Liver (tissue), 9 donors: ENCODE results near the gene SLC25A19. TPM values are rescaled to one million over a fixed set of nuclear protein-coding genes. Genes with fewer than 3 reads are reported as not detected.

Experiments
- DNase-seq: peaks from one replicate; pipeline ENCODE4 v3.0.0-alpha.2; 2017; ENCODE audit warnings: low spot score
- H3K27ac ChIP-seq, 2 donors: one replicate each; pipeline ENCODE4 v1.7.0; 2013; ENCODE audit warnings: inconsistent platforms in 2 of 2, low read length in 2 of 2, control low read depth in 1 of 2, low read depth in 1 of 2, mild to moderate bottlenecking in 1 of 2
- H3K27me3 ChIP-seq, 4 donors: one replicate each; pipeline versions ENCODE4 v1.6.1 to v1.7.0; 2013; ENCODE audit warnings: low read length in 3 of 4, inconsistent platforms in 1 of 4, mild to moderate bottlenecking in 1 of 4, moderate library complexity in 1 of 4; ENCODE audit not compliant: control insufficient read depth in 4 of 4, insufficient read depth in 4 of 4
- H3K36me3 ChIP-seq, 4 donors: one replicate each; pipeline versions ENCODE4 v1.6.1 to v1.7.0; 2013; ENCODE audit warnings: low read length in 3 of 4, mild to moderate bottlenecking in 3 of 4, low read depth in 1 of 4, moderate library complexity in 1 of 4; ENCODE audit not compliant: control insufficient read depth in 4 of 4, insufficient read depth in 3 of 4
- H3K4me1 ChIP-seq, 4 donors: one replicate each; pipeline versions ENCODE4 v1.6.1 to v1.7.0; 2013; ENCODE audit warnings: low read length in 3 of 4, mild to moderate bottlenecking in 3 of 4, moderate library complexity in 1 of 4; ENCODE audit not compliant: control insufficient read depth in 4 of 4, insufficient read depth in 4 of 4
- H3K4me3 ChIP-seq, 3 donors: one replicate each; pipeline versions ENCODE4 v1.6.1 to v1.7.0; 2013; ENCODE audit warnings: low read length in 3 of 3, control low read depth in 1 of 3, low read depth in 1 of 3, mild to moderate bottlenecking in 1 of 3
- H3K9ac ChIP-seq, 2 donors: one replicate each; pipeline ENCODE4 v1.7.0; 2013; ENCODE audit warnings: low read length in 2 of 2, mild to moderate bottlenecking in 2 of 2, moderate library complexity in 2 of 2, control low read depth in 1 of 2, low read depth in 1 of 2
- H3K9me3 ChIP-seq, 4 donors: one replicate each; pipeline versions ENCODE4 v1.6.1 to v1.7.0; 2013; ENCODE audit warnings: low read length in 3 of 4; ENCODE audit not compliant: control insufficient read depth in 4 of 4
- ATF3 ChIP-seq: IDR thresholded peaks from 2 replicates; pipeline ENCODE4 v1.6.1; 2016; ENCODE audit warnings: antibody characterized with exemption
- CTCF ChIP-seq: fragments of 150-350 bp; IDR thresholded peaks from 2 replicates; pipeline ENCODE4 v1.5.1; 2017; ENCODE audit warnings: improper control_type of control experiment, low read depth, low read length; ENCODE audit not compliant: missing input control
- EGR1 ChIP-seq, 2 donors: IDR thresholded peaks; 2 replicates each; pipeline ENCODE4 v1.6.1; 2016 to 2018; ENCODE audit warnings: antibody characterized with exemption in 2 of 2, low read depth in 2 of 2
- FOXA1 ChIP-seq: IDR thresholded peaks from 2 replicates; pipeline ENCODE4 v1.6.1; 2016; ENCODE audit warnings: antibody characterized with exemption
- GABPA ChIP-seq, 2 donors: IDR thresholded peaks in 1 of 2; conservative IDR thresholded peaks in 1 of 2; 2 replicates each; pipeline ENCODE4 v1.6.1; 2016; ENCODE audit warnings: antibody characterized with exemption in 2 of 2, mild to moderate bottlenecking in 1 of 2, moderate library complexity in 1 of 2
- HNF4A ChIP-seq, 2 donors: conservative IDR thresholded peaks; 2 replicates each; pipeline ENCODE4 v1.6.1; 2016; ENCODE audit warnings: antibody characterized with exemption in 2 of 2, mild to moderate bottlenecking in 2 of 2
- HNF4G ChIP-seq: IDR thresholded peaks from 2 replicates; pipeline ENCODE4 v1.6.1; 2016; ENCODE audit warnings: antibody characterized with exemption
- JUND ChIP-seq, 2 donors: IDR thresholded peaks; 2 replicates each; pipeline ENCODE4 v1.6.1; 2016; ENCODE audit warnings: antibody characterized with exemption in 2 of 2
- MAX ChIP-seq: IDR thresholded peaks from 2 replicates; pipeline ENCODE4 v1.6.1; 2016; ENCODE audit warnings: antibody characterized with exemption
- NR2F2 ChIP-seq: IDR thresholded peaks from 2 replicates; pipeline ENCODE4 v1.6.1; 2016; ENCODE audit warnings: antibody characterized with exemption
- REST ChIP-seq: IDR thresholded peaks from 2 replicates; pipeline ENCODE4 v1.6.1; 2016; ENCODE audit warnings: antibody characterized with exemption, mild to moderate bottlenecking
- RXRA ChIP-seq, 2 donors: IDR thresholded peaks; 2 replicates each; pipeline ENCODE4 v1.6.1; 2017 to 2018; ENCODE audit warnings: antibody characterized with exemption in 2 of 2, mild to moderate bottlenecking in 1 of 2
- SP1 ChIP-seq: IDR thresholded peaks from 2 replicates; pipeline ENCODE4 v1.6.1; 2018; ENCODE audit warnings: antibody characterized with exemption, mild to moderate bottlenecking
- TAF1 ChIP-seq: conservative IDR thresholded peaks from 2 replicates; pipeline ENCODE4 v1.6.1; 2016; ENCODE audit warnings: antibody characterized with exemption, mild to moderate bottlenecking
- YY1 ChIP-seq: IDR thresholded peaks from 2 replicates; pipeline ENCODE4 v1.6.1; 2016; ENCODE audit warnings: antibody characterized with exemption, mild to moderate bottlenecking
- ZBTB33 ChIP-seq: IDR thresholded peaks from 2 replicates; pipeline ENCODE4 v1.6.1; 2016; ENCODE audit warnings: antibody characterized with exemption
- WGBS: extraction: QIAGEN DNeasy Blood & Tissue Kit; methylation state at CpG from one replicate; pipeline ENCODE4 v1.1.7; 2013; 5-methylcytosine and 5-hydroxymethylcytosine counted together
- polyA plus RNA-seq, 2 donors: library from polyadenylated mRNA; stranded (reverse) in 1 of 2; unstranded in 1 of 2; fragments of 200-250 nt in 1 of 2; fragments of >200 nt in 1 of 2; fragmentation: Nextera tagmentation in 1 of 2; extraction: Ambion mirVana in 1 of 2; gene quantifications; one replicate each; pipeline versions ENCODE4 v1.2.1 to v1.2.3, GENCODE V29; 2013 to 2015
- total RNA-seq, 2 donors: library from RNA; depleted of rRNA; stranded (reverse); fragments of >200 nt; gene quantifications; one replicate each; pipeline ENCODE4 v1.2.3, GENCODE V29; 2014
- donor health status: healthy.
- donor health status: healthy.
- donor health status: healthy.
- donor health status: healthy.
- donor health status: healthy.

SLC25A19 gene
- total and polyA plus RNA-seq, 4 donors: 4.7 to 9.5 (median 6.6) TPM

- DNase-seq: no peak
- Histone ChIP-seq H3K9ac (no peak overlapping the region), H3K27ac (no peak overlapping the region)
Observed at GRCh38 chr17:75228847-75229246, 60.4 kb downstream of the SLC25A19 start.

GRCh38 chr17:75228305-75228704 is 60.9 kb downstream of the SLC25A19 start:
- Histone ChIP-seq H3K27ac (no peak overlapping the region), H3K9ac (no peak overlapping the region)
- DNase-seq: no peak

More at GRCh38 chr17:75228847-75229246, 60.4 kb downstream of the SLC25A19 start:
- WGBS: 82% methylated on average over 4 of the region's 4 CpGs
- TF ChIP-seq ZBTB33 (no peak), JUND (IDR thresholded peaks at IDR 0.05) (no peak), FOXA1 (no peak)
- Histone ChIP-seq H3K36me3 (peaks cover 10 to 70% (median 45%) of the 10 kb centered on the region in 4 donors), H3K9me3 (no peaks in the 10 kb centered on the region), H3K27me3 (no peaks in the 10 kb centered on the region), H3K4me1 (no peaks in the 10 kb centered on the region), H3K4me3 (no peak overlapping the region)

GRCh38 chr17:75227729-75228128 is 61.5 kb downstream of the SLC25A19 start:
- Histone ChIP-seq H3K4me3 (no peak overlapping the region), H3K9ac (no peak overlapping the region), H3K36me3 (peaks cover 7 to 68% (median 47%) of the 10 kb centered on the region in 4 donors), H3K27ac (no peak overlapping the region), H3K9me3 (no peaks in the 10 kb centered on the region), H3K27me3 (no peaks in the 10 kb centered on the region), H3K4me1 (no peaks in the 10 kb centered on the region)
- DNase-seq: no peak
- 77% methylated on average over 5 of the region's 5 CpGs for WGBS
- no peak for TF ChIP-seq REST
- no peak for TF ChIP-seq EGR1 (IDR thresholded peaks at IDR 0.05; ENCODE audit: low read depth in 2 of 2)
- no peak for TF ChIP-seq ATF3
- no peak for TF ChIP-seq CTCF
- no peak for TF ChIP-seq RXRA (IDR thresholded peaks at IDR 0.05)
- TF ChIP-seq JUND (IDR thresholded peaks at IDR 0.05): no peak
- TF ChIP-seq MAX: no peak
- no peak for TF ChIP-seq HNF4A (conservative IDR thresholded peaks at IDR 0.05)
- TF ChIP-seq GABPA (IDR thresholded peaks at IDR 0.05 in 1 of 2, conservative IDR thresholded peaks at IDR 0.05 in 1 of 2): no peak
- TF ChIP-seq TAF1: no peak
- TF ChIP-seq NR2F2: no peak
- TF ChIP-seq HNF4G: no peak
- no peak for TF ChIP-seq SP1

More at GRCh38 chr17:75228305-75228704, 60.9 kb downstream of the SLC25A19 start:
- WGBS: 59% methylated on average over 2 of the region's 2 CpGs
- peaks cover 10 to 72% (median 46%) of the 10 kb centered on the region in 4 donors for H3K36me3 ChIP-seq
- peak; percentile 1 for TF ChIP-seq CTCF
- TF ChIP-seq YY1: no peak
- no peaks in the 10 kb centered on the region for H3K27me3 ChIP-seq
- no peaks in the 10 kb centered on the region for H3K4me1 ChIP-seq
- no peaks in the 10 kb centered on the region for H3K9me3 ChIP-seq
- H3K4me3 ChIP-seq: no peak overlapping the region
